DND-41 (cell line): ENCODE data around the gene ARRB1.

Source experiments
- CTCF ChIP-seq: IDR thresholded peaks from 2 replicates; pipeline ENCODE4 v1.5.1; 2012; ENCODE audit warnings: borderline replicate concordance, low read length, moderate library complexity, mild to moderate bottlenecking; ENCODE audit not compliant: poor library complexity, severe bottlenecking; ENCODE audit errors: extremely low read depth
- EZH2 ChIP-seq: IDR thresholded peaks from 3 replicates; pipeline ENCODE4 v1.6.1; 2012; ENCODE audit warnings: borderline replicate concordance, low read depth, mild to moderate bottlenecking, moderate library complexity, low read length, inconsistent platforms; ENCODE audit not compliant: severe bottlenecking

- no peak for TF ChIP-seq CTCF
- no peak for TF ChIP-seq EZH2
These were observed 47.8 kb downstream of the ARRB1 start for GRCh38 chr11:75303544-75304224.
